Trophoblast cell (in vitro differentiated cells and primary cell): ENCODE data around the gene CPLX1.

Source experiments
- DNase-seq, 2 donors: peaks; one replicate each; pipeline ENCODE4 v3.0.0-alpha.2; 2016
- H2AFZ ChIP-seq: 2 replicates; pipeline ENCODE4 v1.6.1; 2013; ENCODE audit warnings: low read length, moderate library complexity, mild to moderate bottlenecking; ENCODE audit not compliant: insufficient read depth, poor library complexity
- H2AK5ac ChIP-seq: 2 replicates; pipeline ENCODE4 v1.6.1; 2013; ENCODE audit warnings: mild to moderate bottlenecking, low read length
- H2BK120ac ChIP-seq: 2 replicates; pipeline ENCODE4 v1.6.1; 2013; ENCODE audit warnings: low read length, mild to moderate bottlenecking, moderate library complexity; ENCODE audit not compliant: insufficient read depth, poor library complexity
- H2BK12ac ChIP-seq: 2 replicates; pipeline ENCODE4 v1.6.1; 2013; ENCODE audit warnings: mild to moderate bottlenecking, low read length, moderate library complexity
- H2BK5ac ChIP-seq: 2 replicates; pipeline ENCODE4 v1.6.1; 2013; ENCODE audit warnings: low read length, low read depth, moderate library complexity, mild to moderate bottlenecking; ENCODE audit not compliant: poor library complexity
- H3K14ac ChIP-seq: 2 replicates; pipeline ENCODE4 v1.6.1; 2013; ENCODE audit warnings: mild to moderate bottlenecking, low read length
- H3K18ac ChIP-seq: 2 replicates; pipeline ENCODE4 v1.6.1; 2013; ENCODE audit warnings: mild to moderate bottlenecking, low read length
- H3K23ac ChIP-seq: 2 replicates; pipeline ENCODE4 v1.6.1; 2013; ENCODE audit warnings: low read length
- H3K27ac ChIP-seq: 2 replicates; pipeline ENCODE4 v1.5.1; 2013; ENCODE audit warnings: low read depth, mild to moderate bottlenecking, inconsistent platforms, low read length, moderate library complexity
- H3K27me3 ChIP-seq: 2 replicates; pipeline ENCODE4 v1.6.1; 2013; ENCODE audit warnings: inconsistent platforms, mild to moderate bottlenecking, low read length, moderate library complexity; ENCODE audit not compliant: insufficient read depth
- H3K36me3 ChIP-seq, 2 experiments: 1 replicate in 1 of 2; 2 replicates in 1 of 2; pipeline ENCODE4 v1.6.1; 2013; ENCODE audit warnings: low read length in 2 of 2, mild to moderate bottlenecking in 2 of 2, moderate library complexity in 1 of 2; ENCODE audit not compliant: insufficient read depth in 2 of 2, control insufficient read depth in 1 of 2
- H3K4ac ChIP-seq: 2 replicates; pipeline ENCODE4 v1.6.1; 2013; ENCODE audit warnings: low read depth, mild to moderate bottlenecking, low read length, moderate library complexity
- H3K4me1 ChIP-seq, 2 experiments: 1 replicate in 1 of 2; 2 replicates in 1 of 2; pipeline ENCODE4 v1.6.1; 2013; ENCODE audit warnings: low read length in 2 of 2, mild to moderate bottlenecking in 2 of 2, moderate library complexity in 1 of 2; ENCODE audit not compliant: insufficient read depth in 2 of 2, control insufficient read depth in 1 of 2
- H3K4me2 ChIP-seq: 2 replicates; pipeline ENCODE4 v1.6.1; 2013; ENCODE audit warnings: inconsistent platforms, mild to moderate bottlenecking, low read length, moderate library complexity
- H3K4me3 ChIP-seq: 2 replicates; pipeline ENCODE4 v1.5.1; 2013; ENCODE audit warnings: mild to moderate bottlenecking, low read depth, low read length, inconsistent platforms
- H3K79me1 ChIP-seq: one replicate; pipeline ENCODE4 v1.6.1; 2013; ENCODE audit warnings: low read length
- H3K79me2 ChIP-seq: 2 replicates; pipeline ENCODE4 v1.6.1; 2013; ENCODE audit warnings: low read length, mild to moderate bottlenecking; ENCODE audit not compliant: control insufficient read depth, insufficient read depth, poor library complexity
- H3K9ac ChIP-seq: 2 replicates; pipeline ENCODE4 v1.6.1; 2013; ENCODE audit warnings: mild to moderate bottlenecking, low read length
- H3K9me3 ChIP-seq: 2 replicates; pipeline ENCODE4 v1.6.1; 2013; ENCODE audit warnings: low read depth, mild to moderate bottlenecking, control low read depth, inconsistent platforms, low read length; ENCODE audit not compliant: insufficient read depth
- H4K12ac ChIP-seq: 2 replicates; pipeline ENCODE4 v1.6.1; 2013; ENCODE audit warnings: low read depth, mild to moderate bottlenecking, low read length, moderate library complexity
- H4K8ac ChIP-seq: 2 replicates; pipeline ENCODE4 v1.6.1; 2013; ENCODE audit warnings: low read depth, mild to moderate bottlenecking, low read length, moderate library complexity
- H4K91ac ChIP-seq: one replicate; pipeline ENCODE4 v1.6.1; 2013; ENCODE audit warnings: low read depth, mild to moderate bottlenecking, low read length, moderate library complexity
- WGBS: extraction: QIAGEN DNeasy Blood & Tissue Kit; methylation state at CpG from one replicate; pipeline ENCODE4 v1.1.7; 2013; ENCODE audit warnings: missing lambda C conversion rate; ENCODE audit not compliant: insufficient read length, insufficient coverage; ENCODE audit errors: extremely low coverage; 5-methylcytosine and 5-hydroxymethylcytosine counted together

Gene CPLX1

DNA sequence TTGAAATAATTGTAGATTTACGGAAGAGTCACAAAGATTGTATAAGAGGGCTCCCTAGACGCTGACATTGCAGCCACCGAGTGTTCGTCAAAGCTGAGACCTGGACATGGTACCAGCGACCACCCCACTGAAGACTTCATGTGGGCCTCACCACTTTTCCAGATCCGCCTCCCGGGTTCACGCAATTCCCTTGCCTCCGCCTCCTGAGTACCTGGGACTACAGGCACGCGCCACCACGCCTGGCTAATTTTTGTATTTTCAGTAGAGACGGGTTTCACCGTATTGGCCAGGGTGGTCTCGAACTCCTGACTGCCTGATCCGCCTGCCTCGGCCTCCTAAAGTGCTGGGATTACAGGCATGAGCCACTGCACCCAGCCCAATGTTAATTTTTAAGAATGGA is 29.7 kb downstream of the CPLX1 start:
- no peak overlapping the region for H2BK5ac ChIP-seq
- no CpG with 5 or more reads among the region's 17 CpGs for WGBS
- no peak overlapping the region for H2BK12ac ChIP-seq

GRCh38 chr4:795726-796119 is 30.2 kb downstream of the CPLX1 start:
- Histone ChIP-seq H2AFZ (no peak overlapping the region), H2AK5ac (no peak overlapping the region), H2BK12ac (no peak overlapping the region), H3K14ac (no peak overlapping the region), H3K79me1 (peaks cover 2% of the 10 kb centered on the region), H3K4me2 (no peak overlapping the region), H3K4me3 (no peak overlapping the region), H3K4ac (no peak overlapping the region), H3K9ac (no peak overlapping the region), H3K9me3 (peaks cover 3% of the 10 kb centered on the region), H4K8ac (no peak overlapping the region), H2BK5ac (no peak overlapping the region), H4K91ac (no peak overlapping the region), H3K18ac (no peak overlapping the region), H3K36me3 (no peaks in the 10 kb centered on the region), H3K4me1 (peaks cover 5 to 8% of the 10 kb centered on the region in 2 experiments), H3K79me2 (no peaks in the 10 kb centered on the region), H4K12ac (no peak overlapping the region), H3K27me3 (peaks cover 24% of the 10 kb centered on the region), H3K23ac (no peak overlapping the region), H3K27ac (no peak overlapping the region), H2BK120ac (no peak overlapping the region)
- WGBS = no CpG with 5 or more reads among the region's 20 CpGs
- DNase-seq = no peak

More for the DNA sequence above, 29.7 kb downstream of the CPLX1 start:
- Histone ChIP-seq H3K4me3 (no peak overlapping the region), H3K79me2 (no peaks in the 10 kb centered on the region), H3K36me3 (no peaks in the 10 kb centered on the region), H3K4ac (no peak overlapping the region), H2AFZ (no peak overlapping the region), H4K8ac (no peak overlapping the region), H3K27ac (no peak overlapping the region), H4K91ac (no peak overlapping the region), H3K14ac (no peak overlapping the region), H3K18ac (no peak overlapping the region), H3K4me2 (no peak overlapping the region), H2AK5ac (no peak overlapping the region), H3K9me3 (peaks cover 3% of the 10 kb centered on the region), H3K9ac (no peak overlapping the region), H3K23ac (no peak overlapping the region), H3K4me1 (peaks cover 5 to 8% of the 10 kb centered on the region in 2 experiments), H4K12ac (no peak overlapping the region), H2BK120ac (no peak overlapping the region), H3K79me1 (peaks cover 2% of the 10 kb centered on the region), H3K27me3 (peaks cover 24% of the 10 kb centered on the region)
- DNase-seq = no peak

DNA sequence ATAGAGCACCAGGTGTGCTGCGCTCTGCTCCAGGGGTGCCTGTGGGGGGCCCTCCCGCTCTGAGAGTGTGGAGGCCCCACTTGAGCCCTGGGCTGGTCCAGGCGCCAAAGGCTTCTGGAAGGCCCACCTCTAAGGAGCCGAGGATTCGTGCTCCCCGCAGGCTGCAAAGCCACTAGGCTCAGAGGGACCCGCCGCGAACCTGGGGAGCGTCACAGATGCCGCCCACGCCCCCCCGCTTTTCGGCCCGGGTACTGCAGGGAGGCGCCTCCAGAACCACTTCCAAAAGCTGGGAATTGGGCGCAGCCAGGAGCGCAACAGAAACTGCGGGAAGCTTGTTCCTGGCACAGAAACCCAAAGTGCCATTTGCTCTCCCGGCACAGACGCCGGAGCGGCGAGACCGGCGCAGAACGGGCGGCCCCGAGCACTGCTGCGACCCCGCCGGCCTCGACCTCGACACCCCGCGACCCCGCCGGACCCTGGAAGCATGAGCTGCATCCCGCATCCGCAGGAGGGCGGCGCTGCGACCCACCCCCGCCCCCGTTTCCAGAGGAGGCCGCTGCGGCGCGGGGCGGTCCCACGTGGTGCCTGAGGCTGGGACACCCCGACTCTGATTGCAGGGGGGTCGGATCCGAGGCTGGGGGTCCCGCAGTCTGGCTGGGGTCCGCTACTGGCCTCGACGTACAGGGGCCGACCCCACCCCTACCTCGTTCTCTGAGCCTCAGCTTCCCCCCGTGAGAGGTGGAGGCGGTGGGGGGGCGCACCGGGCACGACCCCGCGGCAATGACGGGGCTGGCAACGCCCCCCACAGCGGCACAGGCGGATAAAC is 30.8 kb downstream of the CPLX1 start:
- H3K9ac ChIP-seq = no peak overlapping the region
- no peak overlapping the region for H2BK12ac ChIP-seq
- H2AK5ac ChIP-seq = no peak overlapping the region
- H3K4me3 ChIP-seq = no peak overlapping the region
- no peak overlapping the region for H4K12ac ChIP-seq
- H3K18ac ChIP-seq = no peak overlapping the region
- peaks cover 24% of the 10 kb centered on the region for H3K27me3 ChIP-seq
- H3K9me3 ChIP-seq = peaks cover 3% of the 10 kb centered on the region
- no peak for DNase-seq
- H3K79me2 ChIP-seq = no peaks in the 10 kb centered on the region
- H3K4ac ChIP-seq = no peak overlapping the region
- no peak overlapping the region for H4K8ac ChIP-seq
- no peak overlapping the region for H3K27ac ChIP-seq
- no CpG with 5 or more reads among the region's 71 CpGs for WGBS
- no peak overlapping the region for H2BK120ac ChIP-seq
- no peak overlapping the region for H3K23ac ChIP-seq
- H3K4me1 ChIP-seq = peaks cover 5 to 8% of the 10 kb centered on the region in 2 experiments
- no peak overlapping the region for H4K91ac ChIP-seq
- H3K79me1 ChIP-seq = peaks cover 2% of the 10 kb centered on the region
- H2BK5ac ChIP-seq = no peak overlapping the region
- H3K4me2 ChIP-seq = peak overlapping the region; percentile 20
- no peaks in the 10 kb centered on the region for H3K36me3 ChIP-seq
- H3K14ac ChIP-seq = no peak overlapping the region
- no peak overlapping the region for H2AFZ ChIP-seq

DNA sequence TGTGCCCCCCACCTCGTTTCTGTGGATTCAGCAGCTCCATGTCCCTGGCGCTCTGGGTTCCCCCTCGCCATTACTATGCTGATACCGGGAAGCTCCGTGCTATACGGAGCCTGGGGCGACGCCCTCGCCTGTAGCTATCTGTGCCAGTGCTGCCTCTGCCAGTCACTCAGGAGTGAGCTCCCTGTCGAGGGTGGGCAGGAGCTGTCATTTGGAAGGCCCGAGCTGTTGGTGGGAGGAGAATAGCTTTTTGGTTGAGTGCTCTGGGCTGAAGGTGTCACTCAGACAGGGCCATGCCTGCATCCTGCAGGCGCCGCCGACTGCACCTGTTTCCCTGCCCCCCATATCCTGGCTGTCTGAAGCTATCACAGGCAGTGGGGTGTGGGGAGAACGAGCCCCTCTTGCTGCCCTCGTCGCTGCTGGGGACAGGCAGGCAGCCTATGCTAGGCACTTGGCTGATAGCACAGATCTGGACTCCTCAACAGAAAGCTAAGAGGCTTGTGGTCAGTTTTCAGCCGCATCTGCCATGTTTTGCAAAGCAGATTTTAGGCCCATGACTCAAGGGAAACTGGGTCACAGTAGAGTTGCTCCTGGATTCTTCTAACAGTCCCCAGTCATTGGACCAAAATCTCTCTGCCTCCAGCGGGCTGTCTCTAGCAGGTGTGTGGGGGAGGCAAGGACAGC is 31.8 kb downstream of the CPLX1 start:
- Histone ChIP-seq H3K4ac (no peak overlapping the region), H3K9ac (no peak overlapping the region), H3K4me2 (no peak overlapping the region), H3K79me2 (no peaks in the 10 kb centered on the region), H4K91ac (no peak overlapping the region), H3K23ac (no peak overlapping the region), H4K8ac (no peak overlapping the region), H2AK5ac (no peak overlapping the region), H3K4me3 (no peak overlapping the region), H3K9me3 (peaks cover 3% of the 10 kb centered on the region), H2BK12ac (no peak overlapping the region), H3K18ac (no peak overlapping the region), H3K36me3 (no peaks in the 10 kb centered on the region), H3K4me1 (peaks cover 2 to 5% of the 10 kb centered on the region in 2 experiments), H3K27ac (no peak overlapping the region), H3K27me3 (peaks cover 24% of the 10 kb centered on the region), H3K79me1 (no peaks in the 10 kb centered on the region), H2AFZ (no peak overlapping the region), H3K14ac (no peak overlapping the region), H2BK5ac (no peak overlapping the region), H4K12ac (no peak overlapping the region), H2BK120ac (no peak overlapping the region)
- WGBS = no CpG with 5 or more reads among the region's 19 CpGs
- DNase-seq = no peak
